ENCODE results near the gene TPRA1.
A peak's percentile ranks its signal among the peaks of the same experiment; 100 is the strongest.

TPRA1 gene

GRCh38 chr3:127590593-127591465 lies at the start of gene TPRA1:
Gene TPRA1 (minus strand): TSS chr3:127590733. CDS start chr3:127580146, 10,587 bp downstream.
- peak; percentile 77 for DNase-seq

- no peak for DNase-seq
These were observed 49.5 kb upstream of the TPRA1 start for GRCh38 chr3:127640042-127640355.

GRCh38 chr3:127639173-127640041 lies 48.9 kb upstream of the TPRA1 start:
- no peak for DNase-seq

DNA sequence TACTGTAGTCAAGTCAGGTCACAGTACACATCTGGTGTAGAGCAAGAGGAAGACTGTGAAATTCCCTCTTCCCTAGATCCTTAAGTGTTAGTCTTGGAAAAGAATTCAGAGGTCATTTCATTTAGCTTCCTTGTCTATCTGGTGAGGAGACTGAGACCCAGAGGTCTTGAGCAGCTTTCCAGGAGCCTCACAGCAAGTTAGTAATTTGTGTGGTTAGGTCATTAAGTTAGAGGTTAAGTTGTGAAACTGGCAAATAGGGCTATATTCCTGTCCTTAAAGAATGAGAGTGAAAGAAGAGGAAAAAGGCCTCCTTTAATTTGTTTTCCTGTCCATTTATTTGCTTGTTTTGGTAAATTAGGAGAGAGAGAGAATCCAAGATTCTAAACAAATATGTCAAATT lies 47.4 kb upstream of the TPRA1 start:
- DNase-seq = no peak

- DNase-seq = no peak
These were observed 47.0 kb upstream of the TPRA1 start for GRCh38 chr3:127637546-127637945.

DNA sequence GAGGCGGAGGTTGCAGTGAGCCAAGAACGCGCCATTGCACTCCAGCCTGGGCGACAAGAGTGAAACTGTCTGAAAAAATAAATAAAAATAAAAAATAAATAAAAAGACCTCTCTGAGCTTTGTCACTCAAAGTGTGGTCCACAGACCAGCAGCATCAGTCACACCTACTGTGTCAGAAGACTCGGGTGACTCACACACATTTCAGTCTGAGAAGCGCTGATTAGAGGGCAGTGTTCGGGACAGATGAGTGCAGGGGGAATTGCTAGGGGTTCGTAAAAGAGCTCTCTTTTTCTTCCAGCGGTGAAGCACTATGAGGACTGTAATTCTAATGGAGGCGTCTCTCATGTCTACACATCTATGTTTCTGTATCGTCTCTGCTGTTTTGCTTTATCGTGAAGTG lies 44.1 kb upstream of the TPRA1 start:
- no peak for DNase-seq

DNA sequence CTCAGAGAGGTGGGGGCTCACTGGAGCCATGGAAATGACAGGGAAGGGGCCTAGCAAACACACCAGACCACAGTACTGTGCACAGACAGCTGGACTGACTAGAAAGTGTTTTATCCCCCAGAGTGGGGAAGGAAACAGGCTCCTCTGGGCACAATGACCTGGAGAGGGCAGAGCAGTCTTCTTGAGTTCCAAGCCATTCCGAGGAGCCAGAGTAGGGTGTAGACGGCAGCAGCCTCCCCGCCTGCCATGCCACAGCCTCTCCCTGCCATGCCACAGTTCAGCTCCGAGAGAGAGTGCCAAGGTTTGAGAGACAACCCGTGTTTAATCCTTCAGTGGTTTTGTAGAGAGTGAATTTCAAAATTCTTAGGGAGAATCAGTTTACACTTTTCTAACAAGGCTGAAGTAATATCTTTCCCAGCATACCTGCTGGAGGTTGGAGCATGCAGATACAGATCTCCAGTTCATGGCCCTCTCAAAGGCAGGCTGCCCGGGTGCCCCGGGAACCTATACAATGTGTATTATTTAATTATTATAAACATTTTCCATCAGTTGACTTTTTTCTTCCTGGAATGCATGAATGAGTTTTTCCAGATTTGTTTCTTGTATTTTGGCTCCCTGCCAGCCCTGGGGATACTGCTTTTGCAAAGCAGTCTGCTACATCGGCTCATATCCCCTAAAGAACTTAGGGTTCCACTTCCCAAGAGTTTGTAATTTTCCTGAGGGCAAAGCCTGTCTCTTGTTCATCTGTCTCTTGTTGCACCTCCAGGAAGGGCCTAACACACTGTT lies 41.7 kb upstream of the TPRA1 start:
- no peak for DNase-seq

- DNase-seq = no peak
These were observed 40.5 kb upstream of the TPRA1 start for GRCh38 chr3:127630811-127631714.

- peak; percentile 60 for DNase-seq
These were observed 39.2 kb upstream of the TPRA1 start for GRCh38 chr3:127629467-127630403.

DNA sequence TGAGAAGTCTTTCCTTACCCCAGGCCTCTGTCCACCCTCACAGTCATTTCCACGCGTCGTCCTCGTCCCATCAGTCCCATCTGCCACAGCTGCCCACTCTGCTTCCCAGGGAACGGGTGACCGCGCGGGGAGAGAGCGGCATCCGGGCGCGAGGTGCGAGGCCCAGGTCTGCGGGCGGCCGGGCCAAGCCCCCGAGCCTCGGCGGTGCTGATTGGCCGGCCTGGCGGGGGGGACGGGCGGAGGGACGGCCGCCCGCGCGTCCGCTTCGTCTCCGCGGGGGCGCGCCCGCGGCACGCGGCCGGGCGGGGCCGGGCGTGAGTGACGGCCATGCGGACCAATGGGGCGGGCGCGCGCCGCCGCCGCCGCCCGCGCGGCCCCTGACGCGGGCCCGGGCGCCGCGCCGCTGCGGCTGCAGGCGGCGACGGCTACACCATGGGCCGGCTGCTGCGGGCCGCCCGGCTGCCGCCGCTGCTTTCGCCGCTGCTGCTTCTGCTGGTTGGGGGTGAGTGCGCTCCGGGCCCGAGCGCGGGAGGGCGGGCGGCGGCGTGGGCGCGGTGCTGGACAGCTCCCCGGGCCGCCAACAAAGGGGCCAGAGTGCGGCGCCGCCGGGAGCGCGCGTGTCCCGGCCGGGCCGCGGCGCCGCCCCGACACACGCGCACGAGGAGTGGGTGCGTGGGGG lies 38.4 kb upstream of the TPRA1 start, which contains the start of gene PODXL2:
PODXL2 (plus strand) TSS at position 398 of the 679 bp plus-strand sequence; CDS start at position 433, 35 bp downstream.
- DNase-seq = peak; percentile 40

DNA sequence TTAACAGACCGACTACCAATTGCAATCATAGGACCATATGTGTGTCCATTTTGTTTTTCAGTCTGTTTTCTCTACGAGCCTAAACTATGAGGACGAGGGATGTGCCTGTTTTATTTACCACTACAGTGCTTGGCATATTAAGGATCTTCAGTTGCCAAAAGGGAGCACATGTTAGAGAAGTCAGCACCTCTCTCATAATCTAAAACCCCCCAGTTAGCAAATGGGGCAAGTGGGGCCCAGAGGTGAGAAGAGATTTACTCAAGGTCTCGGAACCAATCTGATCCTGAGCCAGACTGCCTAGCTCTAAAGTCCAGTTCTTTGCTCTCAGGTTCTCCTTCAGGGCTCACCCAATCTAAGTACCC lies 37.9 kb upstream of the TPRA1 start:
- no peak for DNase-seq

- DNase-seq = no peak
These were observed 35.3 kb upstream of the TPRA1 start for GRCh38 chr3:127625821-127626220.

GRCh38 chr3:127624063-127624462 lies 33.5 kb upstream of the TPRA1 start:
- DNase-seq = no peak

- no peak for DNase-seq
These were observed 32.4 kb upstream of the TPRA1 start for GRCh38 chr3:127622772-127623576.

- DNase-seq = no peak
These were observed 31.5 kb upstream of the TPRA1 start for GRCh38 chr3:127622031-127622430.

DNA sequence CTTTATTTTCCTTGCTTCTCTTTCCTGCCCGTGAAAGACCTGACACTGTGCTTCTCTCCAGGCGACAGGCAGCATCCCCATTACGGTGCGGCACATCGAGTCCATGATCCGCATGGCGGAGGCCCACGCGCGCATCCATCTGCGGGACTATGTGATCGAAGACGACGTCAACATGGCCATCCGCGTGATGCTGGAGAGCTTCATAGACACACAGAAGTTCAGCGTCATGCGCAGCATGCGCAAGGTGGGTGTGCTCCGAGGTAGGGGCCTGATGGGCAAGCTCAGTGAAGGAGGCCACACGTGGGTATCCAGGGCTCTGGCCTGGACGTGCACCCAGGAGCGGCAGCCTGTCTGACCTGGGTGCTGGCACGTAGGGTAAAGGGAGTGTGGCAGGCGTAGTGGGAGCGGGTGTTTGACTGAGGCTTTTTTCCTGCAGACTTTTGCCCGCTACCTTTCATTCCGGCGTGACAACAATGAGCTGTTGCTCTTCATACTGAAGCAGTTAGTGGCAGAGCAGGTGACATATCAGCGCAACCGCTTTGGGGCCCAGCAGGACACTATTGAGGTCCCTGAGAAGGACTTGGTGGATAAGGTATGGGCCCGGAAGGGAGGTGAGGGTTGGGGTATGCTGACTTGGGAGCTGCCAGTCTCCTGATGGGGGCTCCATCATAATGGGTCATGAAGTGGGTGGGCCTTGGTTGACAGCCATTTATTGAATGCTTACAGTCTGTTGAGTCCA lies 30.3 kb upstream of the TPRA1 start:
- no peak for DNase-seq

- no peak for DNase-seq
These were observed 28.4 kb upstream of the TPRA1 start for GRCh38 chr3:127618891-127619290.

- no peak for DNase-seq
These were observed 26.5 kb upstream of the TPRA1 start for GRCh38 chr3:127616836-127617605.
